GM19238 (cell line): ENCODE measurements around the gene FYN.

Experiments used
- DNase-seq: peaks from one replicate; pipeline ENCODE4 v3.0.0; 2011; ENCODE audit warnings: low spot score; ENCODE audit not compliant: insufficient read length

Gene FYN

DNA sequence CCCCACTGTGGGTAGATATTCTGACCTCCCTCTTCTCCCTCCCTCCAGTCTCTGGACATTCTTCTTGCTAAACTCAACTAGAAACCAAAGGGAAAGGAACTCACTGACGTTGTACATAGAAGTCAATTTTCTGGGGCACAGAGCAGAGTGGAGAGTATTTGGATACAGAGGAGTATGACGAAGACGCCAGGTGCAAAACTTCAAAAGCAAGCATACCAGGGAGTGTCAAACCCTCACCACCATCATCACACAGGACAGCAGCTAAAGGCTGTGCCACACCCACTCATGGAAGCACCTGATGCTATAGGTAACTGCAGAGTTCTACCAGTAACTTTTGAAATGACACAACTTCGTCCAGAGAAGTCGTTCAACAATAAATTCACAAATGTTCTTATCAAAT is 64.8 kb downstream of the FYN start:
- no peak for DNase-seq

DNA sequence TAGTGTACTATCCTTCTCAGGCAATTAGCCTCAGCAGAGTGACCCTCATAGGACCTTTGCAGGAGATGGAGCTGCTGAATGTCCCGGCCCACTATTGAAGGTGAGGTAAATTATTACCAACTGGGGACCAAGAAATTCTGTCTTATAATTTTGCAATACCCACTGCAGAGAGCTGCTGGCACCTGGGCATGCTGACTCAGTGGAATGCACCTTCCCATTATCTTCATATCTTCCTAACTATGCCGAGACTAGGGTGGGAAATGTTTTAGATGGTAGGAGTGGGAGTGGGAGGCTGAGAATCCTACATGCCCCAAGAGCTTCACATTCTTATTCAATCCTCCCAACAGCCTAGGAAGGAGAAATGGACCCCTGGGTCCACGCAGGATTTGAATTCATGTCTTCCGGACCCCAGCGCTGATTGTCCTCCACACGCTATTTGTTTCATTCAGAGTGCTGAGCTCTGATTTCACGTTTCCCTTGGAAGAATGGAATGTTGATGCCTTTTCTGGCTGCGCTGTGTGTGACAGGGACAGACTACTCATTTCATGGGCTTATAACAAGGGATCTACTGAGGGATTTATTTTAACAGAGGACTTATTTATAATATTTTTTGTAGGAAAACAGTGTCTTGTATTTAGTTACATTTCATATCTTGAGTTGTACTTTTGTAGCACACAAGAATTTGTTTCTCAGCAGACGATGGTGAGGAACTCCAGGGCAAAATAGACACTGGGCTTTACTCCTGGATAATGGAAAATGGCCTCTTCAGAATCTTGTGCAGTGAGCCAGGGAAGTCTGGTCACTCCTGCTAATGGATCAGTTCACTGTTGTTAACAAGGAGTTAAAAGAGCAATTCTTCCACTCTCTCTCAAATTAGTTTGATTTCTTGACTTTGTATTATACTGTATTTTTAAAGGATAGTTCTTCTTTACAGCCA is 66.4 kb downstream of the FYN start:
- DNase-seq = no peak

DNA sequence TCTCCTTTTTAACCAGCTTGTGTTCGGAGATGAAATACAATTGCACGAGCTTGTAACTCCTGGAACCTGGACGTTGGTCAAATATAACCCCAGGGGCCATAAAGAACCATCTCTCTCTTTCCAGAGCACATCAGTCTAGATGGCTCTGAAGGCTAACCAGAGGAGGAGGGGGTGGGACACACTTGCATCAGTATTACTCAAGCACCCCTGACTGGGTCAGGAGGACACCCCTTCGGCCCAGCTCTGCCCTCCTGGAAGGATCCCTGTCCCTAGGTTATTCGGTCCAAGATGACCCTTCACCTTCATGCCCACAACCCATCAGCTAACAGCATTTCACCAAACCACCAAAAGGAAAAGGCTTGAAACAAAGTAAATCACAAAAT is 67.1 kb downstream of the FYN start:
- no peak for DNase-seq

DNA sequence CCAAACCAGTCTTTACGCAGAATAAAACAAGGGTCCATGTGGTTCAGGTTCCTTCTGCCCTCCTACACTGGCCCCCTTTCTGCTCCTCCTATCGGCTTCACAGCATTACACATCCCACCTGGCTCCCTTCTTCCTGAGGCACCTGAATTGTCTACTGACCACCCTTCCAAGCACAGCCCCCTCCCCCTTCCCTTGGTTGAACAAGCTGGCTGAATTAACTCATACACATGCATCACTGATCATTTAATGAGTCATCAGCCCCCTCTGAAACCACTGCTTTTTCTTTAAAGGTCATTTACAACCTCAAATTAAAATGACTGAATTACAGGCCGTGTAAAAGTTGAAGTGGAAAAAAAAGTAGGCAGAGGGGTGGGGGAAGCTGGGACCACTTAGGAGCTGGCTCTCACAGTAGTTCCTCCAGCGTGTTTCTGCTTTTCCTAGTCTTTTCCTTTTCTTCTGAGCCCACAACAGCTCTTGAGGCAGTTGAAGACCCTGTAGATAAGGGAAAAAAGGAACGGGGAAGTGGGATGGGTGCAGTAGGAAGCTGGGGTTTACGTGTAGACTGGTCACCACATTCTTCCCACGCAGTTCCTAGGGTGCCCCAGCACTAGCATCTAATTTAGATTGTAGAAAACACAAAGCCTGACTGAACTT is 67.6 kb downstream of the FYN start:
- DNase-seq = no peak

DNA sequence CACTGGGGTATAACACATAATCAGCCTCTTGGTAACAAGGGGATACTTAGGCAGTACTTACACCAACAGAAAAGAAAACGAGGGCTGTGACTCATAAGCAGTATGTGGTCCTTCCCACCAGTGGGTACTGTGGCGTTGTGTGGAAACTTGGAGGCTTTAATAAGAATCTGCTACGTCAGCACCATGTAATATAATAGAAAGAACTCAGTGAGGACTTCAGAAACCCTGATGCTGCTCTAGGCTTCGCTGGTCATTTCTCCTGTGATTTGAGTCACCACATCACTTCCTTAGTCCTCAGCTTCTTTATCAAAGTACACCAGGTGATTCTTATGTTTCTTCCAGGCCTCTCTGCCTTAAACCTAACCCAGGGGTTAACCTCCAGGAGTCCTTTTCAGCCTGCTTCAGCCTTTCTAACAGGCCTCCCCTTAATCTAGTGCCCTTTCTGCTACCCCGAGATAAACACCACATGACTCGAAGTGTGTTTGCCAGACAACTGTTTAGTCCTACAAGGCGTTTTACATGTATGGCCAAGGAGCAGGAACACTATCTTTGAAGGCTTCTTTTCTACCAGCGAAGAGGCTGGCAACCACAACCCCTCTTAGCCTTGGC is 68.5 kb downstream of the FYN start:
- DNase-seq = no peak

DNA sequence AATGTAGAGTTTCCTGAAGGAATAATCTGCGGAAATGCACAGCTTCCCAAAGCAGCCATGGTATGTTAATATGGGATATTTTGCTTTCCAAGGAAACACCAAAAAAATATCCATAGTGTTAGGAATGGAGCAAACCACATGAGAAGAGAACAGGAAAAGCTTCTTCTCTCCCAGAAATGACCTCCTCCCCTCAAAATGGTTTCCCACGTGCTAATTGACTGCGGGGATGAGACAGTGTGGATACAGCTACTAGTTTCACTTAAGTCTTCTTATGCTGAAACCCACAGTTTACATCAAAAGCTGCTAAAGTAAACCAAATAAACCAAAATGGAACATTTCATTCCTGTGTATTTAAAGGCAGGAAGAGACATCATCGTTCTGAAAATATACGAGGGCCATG is 69.4 kb downstream of the FYN start:
- DNase-seq = no peak

DNA sequence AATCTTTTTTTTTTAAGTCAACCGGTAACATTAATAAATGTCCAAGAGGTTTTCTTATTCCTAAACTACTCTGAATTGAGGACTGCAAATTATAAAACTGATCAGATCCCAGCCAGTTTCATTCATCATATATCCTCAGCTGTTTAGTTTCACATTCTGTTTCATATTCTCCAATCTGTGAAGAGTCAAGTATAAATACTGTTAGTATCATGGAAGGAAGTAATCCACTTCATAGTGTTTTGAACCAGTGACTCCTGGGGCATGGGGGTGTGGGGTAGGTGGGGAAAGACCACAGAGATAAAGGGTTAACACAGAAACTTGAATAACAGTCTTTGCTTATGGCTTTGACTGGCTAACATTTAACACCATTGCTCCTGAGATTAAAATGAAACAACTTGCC is 69.9 kb downstream of the FYN start:
- no peak for DNase-seq

DNA sequence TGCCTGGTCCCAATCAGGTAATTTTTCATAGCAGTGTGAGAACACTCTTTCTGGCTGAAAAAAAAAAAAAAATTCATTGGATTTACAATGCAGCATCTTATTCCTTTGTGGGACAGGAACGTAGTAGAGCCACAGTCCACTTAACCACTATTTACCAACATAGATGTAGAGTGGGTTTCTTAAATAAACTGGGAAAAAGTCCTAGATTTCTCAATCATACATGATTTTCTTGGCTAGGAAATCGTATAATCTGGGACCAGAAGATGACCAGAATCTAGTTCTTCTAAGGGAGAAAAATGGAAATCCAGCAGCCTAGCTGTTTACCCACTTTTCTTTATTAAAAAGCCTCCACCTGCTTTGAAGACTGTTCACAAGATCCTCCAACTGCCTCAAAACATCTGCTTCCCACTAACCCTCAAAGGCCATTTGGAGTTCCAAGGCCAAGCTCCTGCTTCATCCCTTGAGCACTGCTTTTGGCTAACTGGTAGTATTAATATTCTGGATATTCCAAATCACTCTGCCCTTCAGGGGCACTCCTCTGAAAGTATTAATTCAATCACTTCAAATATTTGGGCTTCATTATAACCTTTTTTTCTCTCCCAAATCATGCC is 70.4 kb downstream of the FYN start:
- DNase-seq = no peak

DNA sequence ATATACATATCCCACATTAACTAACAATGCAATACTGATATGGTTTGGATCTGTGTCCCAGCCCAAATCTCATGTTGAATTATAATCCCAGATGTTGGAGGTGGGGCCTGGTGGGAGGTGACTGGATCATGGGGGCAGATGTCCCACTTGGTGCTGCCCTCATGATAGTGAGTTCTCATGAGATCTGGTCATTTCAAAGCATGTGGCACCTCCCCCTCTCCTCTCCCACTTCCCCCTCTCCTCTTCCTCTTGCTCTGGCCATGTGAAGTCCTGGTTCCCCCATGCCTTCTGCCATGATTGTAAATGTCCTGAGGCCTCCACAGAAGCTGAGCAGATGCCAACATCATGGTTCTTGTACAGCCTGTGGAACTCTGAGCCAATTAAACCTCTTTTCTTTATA is 71.2 kb downstream of the FYN start:
- no peak for DNase-seq

DNA sequence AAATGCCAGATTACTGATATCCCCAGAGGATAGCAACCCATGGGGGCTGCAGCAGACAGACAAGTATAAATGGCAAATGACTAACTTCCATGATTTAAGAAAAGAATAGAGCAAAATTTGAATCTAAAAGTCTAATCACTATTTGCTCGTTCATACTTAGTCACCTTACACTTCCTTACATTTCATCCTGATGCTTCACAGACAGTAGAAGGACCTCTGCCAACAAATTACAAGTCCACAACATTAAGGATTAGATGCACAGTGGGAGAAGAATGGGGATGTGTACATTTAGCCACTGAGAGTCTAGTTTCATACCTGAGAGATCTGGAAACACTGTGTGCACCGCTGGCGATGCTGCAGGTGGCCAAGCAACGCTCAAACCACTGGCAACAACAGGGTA is 72.4 kb downstream of the FYN start:
- DNase-seq = no peak

DNA sequence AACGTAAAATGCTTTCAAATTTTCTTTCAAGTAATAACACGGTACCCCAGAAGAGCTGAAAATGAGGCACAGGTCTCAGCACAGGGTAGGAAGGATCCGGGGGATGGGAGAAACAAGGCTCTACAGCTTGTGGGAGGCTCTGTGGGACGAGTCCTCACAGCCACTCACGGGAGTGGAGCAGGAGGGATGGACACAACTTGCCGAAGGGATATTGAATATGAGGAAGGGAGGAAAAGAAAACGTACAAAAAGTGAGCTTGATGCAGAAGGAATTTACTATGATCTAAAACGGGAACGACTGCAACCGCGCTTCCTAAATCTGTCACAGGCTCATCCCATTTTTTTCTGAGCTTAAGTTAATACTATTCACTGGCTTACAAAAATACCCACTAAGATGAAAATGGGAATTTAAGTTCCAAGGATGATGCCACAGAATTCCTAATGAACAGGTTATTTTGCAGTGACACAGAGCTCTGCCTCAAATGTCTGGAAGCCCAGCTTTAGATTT is 72.9 kb downstream of the FYN start:
- no peak for DNase-seq

DNA sequence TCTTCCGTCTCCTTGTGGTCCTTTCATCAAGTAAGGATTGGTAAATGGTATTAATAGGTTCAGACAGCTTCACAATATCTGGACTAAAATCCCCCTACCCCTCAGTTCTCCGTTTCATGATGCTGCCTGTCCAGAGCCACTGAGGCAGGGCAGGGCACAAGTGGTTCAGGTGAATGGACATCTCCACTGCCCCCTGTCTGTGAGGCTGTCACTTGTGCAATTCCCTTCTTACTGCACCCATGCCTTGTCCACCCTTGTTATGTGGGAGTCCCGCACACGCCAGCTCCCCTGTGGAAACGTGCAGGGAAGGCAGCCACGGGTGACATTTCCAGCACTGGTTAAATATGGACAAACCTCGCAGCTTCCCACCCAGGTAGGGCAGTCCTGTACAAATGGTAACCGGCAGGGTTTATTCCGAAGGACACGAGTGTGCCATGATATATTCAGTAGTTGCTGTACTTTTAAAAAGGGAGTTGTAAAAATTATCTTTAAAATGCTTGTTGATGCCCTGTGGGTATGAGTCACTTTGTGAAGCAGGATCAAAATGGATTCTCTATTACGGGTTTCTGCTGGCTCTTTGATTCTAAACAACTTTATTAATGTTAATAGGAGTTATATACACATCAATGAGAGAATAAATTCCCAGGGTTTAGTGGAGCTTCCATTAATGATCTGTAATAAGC is 73.5 kb downstream of the FYN start:
- no peak for DNase-seq

DNA sequence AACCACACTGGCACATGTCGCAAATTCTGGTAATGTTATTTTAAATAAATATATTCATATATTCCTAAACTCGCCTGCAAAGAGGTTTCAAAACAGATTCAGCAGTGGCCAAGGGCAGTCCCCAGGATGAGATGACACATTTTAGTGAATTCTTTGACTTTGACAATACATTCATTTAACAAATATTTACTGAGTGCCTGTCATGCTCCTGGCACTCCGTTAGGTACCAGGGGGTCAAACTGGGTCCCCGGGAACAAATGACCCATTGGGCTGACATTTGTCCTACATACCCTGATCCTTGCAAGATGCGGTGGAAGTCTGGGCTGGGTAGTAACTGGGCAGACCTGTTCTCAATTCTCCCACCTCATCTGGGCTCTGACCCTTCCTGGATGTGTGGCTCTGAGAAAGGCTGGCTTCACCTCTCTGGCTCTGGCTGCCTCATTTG is 74.9 kb downstream of the FYN start:
- no peak for DNase-seq

DNA sequence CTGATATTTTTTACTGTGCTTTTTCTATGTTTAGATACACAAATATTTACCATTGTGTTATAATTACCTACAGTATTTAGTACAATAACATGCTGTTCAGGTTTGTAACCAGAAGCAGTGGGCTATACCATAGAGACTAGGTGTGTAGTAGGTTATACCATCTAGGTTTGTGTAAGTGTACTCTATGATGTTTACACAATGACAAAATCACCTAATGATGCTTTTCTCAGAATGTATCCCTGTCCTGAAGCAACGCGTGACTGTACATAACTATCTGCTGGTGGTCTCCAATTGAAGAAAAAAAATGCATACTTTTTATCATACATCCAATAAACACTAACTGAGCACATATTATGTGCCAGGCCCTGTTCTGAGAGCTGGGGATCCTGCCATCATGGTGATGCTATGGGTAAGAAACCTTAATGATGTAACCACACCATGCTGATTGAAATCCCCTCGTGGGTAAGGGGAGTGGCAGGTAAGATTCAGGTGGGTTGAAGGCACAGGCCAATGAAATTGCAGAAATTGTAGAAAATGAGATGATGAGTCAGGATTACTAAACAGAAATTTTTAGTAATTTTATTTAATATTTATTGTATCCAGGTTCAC is 76.8 kb downstream of the FYN start:
- no peak for DNase-seq

DNA sequence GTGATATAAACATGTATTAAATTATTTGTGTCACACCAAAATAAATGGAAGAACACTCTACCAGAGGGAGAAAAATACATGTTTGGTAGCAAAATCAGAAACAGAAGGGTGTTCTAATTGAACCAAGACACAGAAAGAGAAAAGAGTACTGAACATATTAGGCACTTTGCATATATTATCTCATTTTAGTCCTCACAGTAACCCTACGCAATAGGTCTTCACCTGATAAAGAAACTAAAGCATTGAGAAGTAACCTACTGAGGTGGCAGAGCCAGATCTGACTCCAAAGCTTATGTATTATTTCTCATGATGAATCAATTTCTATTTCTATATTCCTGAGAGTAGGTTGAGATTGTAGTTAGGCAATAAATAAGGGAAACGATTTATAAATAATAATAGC is 77.7 kb downstream of the FYN start:
- DNase-seq = no peak

DNA sequence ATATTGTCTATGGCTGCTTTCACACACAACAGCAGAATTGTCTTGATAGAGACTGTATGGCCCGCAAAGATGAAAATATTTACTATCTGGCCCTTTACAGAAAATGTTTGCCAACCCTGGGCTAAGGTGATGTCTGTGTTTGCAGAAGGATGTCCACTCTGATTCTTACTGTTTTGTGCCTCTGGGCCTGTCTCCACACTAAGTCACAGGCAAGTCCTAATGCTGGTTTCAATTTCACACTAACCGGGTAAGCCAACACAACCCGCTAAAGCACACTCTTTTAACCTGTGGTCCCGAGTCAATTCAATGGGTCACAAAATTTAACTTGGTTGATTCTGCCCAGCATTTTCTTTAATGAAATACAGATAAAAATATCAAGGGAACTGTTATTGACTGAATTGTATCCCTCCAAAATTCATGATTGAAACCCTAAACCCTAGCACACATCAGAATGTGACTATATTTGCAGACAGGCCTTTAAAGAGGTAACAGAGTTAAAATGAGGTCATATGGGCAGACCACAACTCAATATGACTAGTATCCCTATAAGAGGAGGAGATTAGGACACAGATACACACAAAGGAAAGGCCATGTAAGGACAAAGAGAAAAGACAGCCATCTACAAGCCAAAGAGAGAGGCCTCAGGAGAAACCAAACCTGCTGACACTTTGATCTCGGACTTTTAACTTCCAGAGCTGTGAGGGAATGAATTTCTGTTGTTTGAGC is 78.4 kb downstream of the FYN start:
- no peak for DNase-seq

DNA sequence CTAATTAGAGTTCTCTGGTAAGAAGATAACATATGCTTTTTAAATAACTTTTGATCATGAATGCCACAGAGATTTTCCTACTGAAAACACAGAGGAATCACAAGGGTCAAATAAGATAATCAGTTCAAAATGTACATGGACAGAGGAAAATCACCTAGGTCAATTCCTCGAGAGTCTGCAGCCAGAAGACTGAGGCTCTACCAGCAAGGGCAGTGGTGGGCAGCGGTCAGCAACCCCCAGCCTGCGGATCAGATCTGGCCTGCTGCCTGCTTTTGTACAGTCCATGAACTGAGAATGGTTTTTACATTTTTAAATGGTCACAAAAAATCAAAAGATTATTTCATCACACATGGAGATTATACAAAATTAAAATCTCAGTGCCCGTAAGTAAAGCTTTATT is 79.0 kb downstream of the FYN start:
- no peak for DNase-seq

DNA sequence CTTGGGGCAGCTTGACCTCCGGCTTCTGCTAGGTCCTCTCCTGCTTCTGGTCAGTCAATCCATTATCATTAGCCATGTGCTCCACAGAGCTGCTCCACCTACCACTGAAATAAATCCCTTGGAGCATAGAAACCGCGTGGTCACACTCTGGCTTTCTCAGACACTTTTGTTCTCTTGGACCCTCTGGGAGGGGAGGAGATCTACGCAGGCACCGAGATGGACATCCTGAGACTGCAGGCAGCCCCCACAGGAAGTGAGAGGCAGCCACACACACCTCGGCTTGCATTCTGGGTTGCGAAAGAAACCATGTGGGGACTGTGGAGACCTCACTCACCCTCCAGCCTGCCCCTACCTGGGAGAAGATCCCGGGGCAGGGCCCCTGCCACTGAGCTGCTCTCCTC is 79.5 kb downstream of the FYN start:
- no peak for DNase-seq

DNA sequence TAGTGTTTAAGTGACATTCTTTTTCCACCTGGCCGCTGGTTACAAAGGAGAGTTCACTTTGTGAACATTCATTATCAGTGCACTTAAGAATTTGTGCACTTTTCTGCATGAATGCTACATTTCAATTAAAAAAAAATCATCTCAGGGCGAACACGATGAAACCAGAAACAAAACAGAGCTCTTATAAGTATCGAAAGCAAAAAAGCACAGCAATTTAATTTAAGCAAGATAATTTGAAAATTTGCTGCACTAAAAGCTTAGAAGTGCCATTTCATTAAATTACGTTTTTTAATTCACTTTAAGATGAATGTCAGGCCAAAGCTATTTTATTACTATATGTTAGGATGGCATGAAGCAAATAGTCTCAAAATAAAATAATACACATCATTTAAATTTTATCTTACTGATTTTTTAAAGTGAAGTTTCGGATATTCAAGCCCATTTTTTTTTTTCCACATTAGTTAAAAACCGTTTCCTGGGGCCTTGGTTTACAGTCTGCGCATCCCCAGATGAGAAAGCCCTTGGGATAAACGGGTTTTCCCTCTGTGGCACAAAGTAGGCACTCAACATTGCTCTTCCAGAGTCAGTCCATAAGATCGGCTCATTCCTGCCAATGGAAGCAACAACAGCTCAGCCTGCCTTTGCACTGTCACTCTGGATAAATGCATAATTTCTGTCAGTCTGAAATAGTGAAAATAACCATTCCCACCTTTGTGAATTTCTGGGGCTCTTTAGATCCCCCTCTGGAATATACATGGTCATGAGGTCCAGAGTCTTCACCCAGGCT is 80.1 kb downstream of the FYN start:
- DNase-seq = no peak
